ENCODE measurements around the gene ZMYND19.

Gene ZMYND19

DNA sequence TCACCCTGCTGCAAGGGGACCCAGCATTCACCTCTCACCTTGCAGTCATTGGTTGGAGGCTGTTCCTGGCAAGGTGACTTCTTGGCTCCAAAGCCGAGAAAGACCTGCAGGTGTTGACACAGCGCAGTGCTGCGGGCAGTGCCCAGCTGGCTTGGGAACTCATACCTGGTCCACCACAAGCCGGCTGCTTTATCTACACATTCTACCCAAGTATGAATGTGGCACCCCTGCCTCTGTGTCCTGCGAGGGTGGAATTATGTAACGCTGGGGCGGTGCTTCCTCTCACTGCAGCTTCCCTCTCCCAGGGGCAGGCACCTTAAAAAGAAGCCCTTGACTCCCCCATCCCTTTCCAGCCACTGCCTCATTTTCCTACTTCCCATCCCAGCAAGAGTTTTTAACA lies 2.5 kb upstream of the ZMYND19 start:
- H3K18ac ChIP-seq (ENCODE audit: low read length), result no peak overlapping the region
- no peak overlapping the region for H3K4me3 ChIP-seq (ENCODE audit: low read length in 2 of 2)
- no peak overlapping the region for H3K23ac ChIP-seq (ENCODE audit: low read depth, low read length, poor library complexity)
- H3K27ac ChIP-seq (replicated peaks; ENCODE audit: low read length), result no peak overlapping the region
- H3K9me3 ChIP-seq (replicated peaks in 1 of 2; ENCODE audit: control insufficient read depth in 2 of 2, insufficient read depth in 1 of 2, low read depth in 1 of 2, low read length in 2 of 2), result no peaks in the 10 kb centered on the region
- H4K8ac ChIP-seq (ENCODE audit: low read depth, low read length), result no peak overlapping the region
- no peak overlapping the region for H4K91ac ChIP-seq (ENCODE audit: low read depth, low read length, poor library complexity)
- H2BK5ac ChIP-seq (ENCODE audit: low read length), result no peak overlapping the region
- no peak overlapping the region for H2BK15ac ChIP-seq (ENCODE audit: low read length)
- H2BK12ac ChIP-seq (ENCODE audit: low read length), result no peak overlapping the region
- H3K4ac ChIP-seq (ENCODE audit: low read length), result no peak overlapping the region
- no peak overlapping the region for H3K14ac ChIP-seq (ENCODE audit: low read length)
- no peaks in the 10 kb centered on the region for H3K27me3 ChIP-seq (ENCODE audit: control insufficient read depth in 3 of 3, insufficient read depth in 3 of 3, low read depth in 1 of 3, low read length in 3 of 3)
- H3K9ac ChIP-seq (ENCODE audit: low read depth, low read length, poor library complexity), result no peak overlapping the region
- H3K4me1 ChIP-seq (ENCODE audit: control insufficient read depth in 2 of 2, insufficient read depth in 1 of 2, low read depth in 1 of 2, low read length in 2 of 2), result peaks cover 7 to 13% of the 10 kb centered on the region in 2 donors
- no CpG with 5 or more reads among the region's 7 CpGs for WGBS, 2 donors (ENCODE audit: extremely low coverage in 2 of 2, insufficient read length in 2 of 2, insufficient replicate concordance in 1 of 2)
- H2AK5ac ChIP-seq (ENCODE audit: low read depth, low read length), result no peak overlapping the region
- H2AFZ ChIP-seq (ENCODE audit: low read length), result no peak overlapping the region
- H3K4me2 ChIP-seq (ENCODE audit: insufficient read depth, low read length, poor library complexity, severe bottlenecking), result no peak overlapping the region
- H2BK120ac ChIP-seq (ENCODE audit: low read depth, low read length), result no peak overlapping the region
- H3K36me3 ChIP-seq (replicated peaks in 1 of 2; ENCODE audit: control insufficient read depth in 2 of 2, insufficient read depth in 2 of 2, low read length in 2 of 2), result peaks cover 11 to 16% of the 10 kb centered on the region in 2 donors
- DNase-seq (ENCODE audit: low spot score), result no peak
- H3K79me1 ChIP-seq (ENCODE audit: low read depth, low read length), result peaks cover 19% of the 10 kb centered on the region

DNA sequence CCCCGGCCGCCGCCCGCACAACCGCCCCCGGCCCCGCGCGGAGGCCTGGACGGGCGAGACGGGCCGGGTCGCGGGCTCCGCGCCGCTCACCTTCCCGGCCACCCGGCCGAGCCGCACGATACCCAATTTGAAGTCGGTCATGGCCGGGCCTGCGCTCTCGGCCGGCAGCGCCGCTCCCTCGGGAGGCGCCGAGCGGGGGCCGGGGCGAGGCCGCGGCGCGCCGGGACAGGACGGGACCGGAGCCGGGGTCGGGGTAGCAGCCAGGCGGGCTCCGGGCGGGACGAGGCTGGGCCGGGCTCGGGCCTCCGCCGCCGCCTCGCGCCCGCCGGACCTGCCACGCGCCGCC lies 216 bp downstream of the ZMYND19 start:
- Histone ChIP-seq H3K27me3 (ENCODE audit: control insufficient read depth in 3 of 3, insufficient read depth in 3 of 3, low read depth in 1 of 3, low read length in 3 of 3) (no peaks in the 10 kb centered on the region), H3K18ac (ENCODE audit: low read length) (peak overlapping the region; percentile 87), H2AK5ac (ENCODE audit: low read depth, low read length) (no peak overlapping the region), H3K14ac (ENCODE audit: low read length) (no peak overlapping the region), H3K4me1 (ENCODE audit: control insufficient read depth in 2 of 2, insufficient read depth in 1 of 2, low read depth in 1 of 2, low read length in 2 of 2) (peaks cover 7 to 13% of the 10 kb centered on the region in 2 donors), H3K9ac (ENCODE audit: low read depth, low read length, poor library complexity) (peak overlapping the region; percentile 86), H3K79me1 (ENCODE audit: low read depth, low read length) (peaks cover 22% of the 10 kb centered on the region), H3K9me3 (replicated peaks in 1 of 2; ENCODE audit: control insufficient read depth in 2 of 2, insufficient read depth in 1 of 2, low read depth in 1 of 2, low read length in 2 of 2) (no peaks in the 10 kb centered on the region), H3K4me2 (ENCODE audit: insufficient read depth, low read length, poor library complexity, severe bottlenecking) (peak overlapping the region; percentile 97), H3K27ac (replicated peaks; ENCODE audit: low read length) (no peak overlapping the region), H2BK120ac (ENCODE audit: low read depth, low read length) (no peak overlapping the region), H4K91ac (ENCODE audit: low read depth, low read length, poor library complexity) (no peak overlapping the region), H3K36me3 (replicated peaks in 1 of 2; ENCODE audit: control insufficient read depth in 2 of 2, insufficient read depth in 2 of 2, low read length in 2 of 2) (peaks cover 34 to 43% of the 10 kb centered on the region in 2 donors), H4K8ac (ENCODE audit: low read depth, low read length) (no peak overlapping the region), H3K4me3 (ENCODE audit: low read length in 2 of 2) (peak overlapping the region; percentile 97 to 98), H3K4ac (ENCODE audit: low read length) (no peak overlapping the region), H2BK12ac (ENCODE audit: low read length) (no peak overlapping the region), H2BK5ac (ENCODE audit: low read length) (no peak overlapping the region), H2BK15ac (ENCODE audit: low read length) (no peak overlapping the region), H2AFZ (ENCODE audit: low read length) (peak overlapping the region; percentile 69), H3K23ac (ENCODE audit: low read depth, low read length, poor library complexity) (peak overlapping the region; percentile 93)
- no peak for DNase-seq (ENCODE audit: low spot score)
- WGBS, 2 donors (ENCODE audit: extremely low coverage in 2 of 2, insufficient read length in 2 of 2, insufficient replicate concordance in 1 of 2), result no CpG with 5 or more reads among the region's 61 CpGs

DNA sequence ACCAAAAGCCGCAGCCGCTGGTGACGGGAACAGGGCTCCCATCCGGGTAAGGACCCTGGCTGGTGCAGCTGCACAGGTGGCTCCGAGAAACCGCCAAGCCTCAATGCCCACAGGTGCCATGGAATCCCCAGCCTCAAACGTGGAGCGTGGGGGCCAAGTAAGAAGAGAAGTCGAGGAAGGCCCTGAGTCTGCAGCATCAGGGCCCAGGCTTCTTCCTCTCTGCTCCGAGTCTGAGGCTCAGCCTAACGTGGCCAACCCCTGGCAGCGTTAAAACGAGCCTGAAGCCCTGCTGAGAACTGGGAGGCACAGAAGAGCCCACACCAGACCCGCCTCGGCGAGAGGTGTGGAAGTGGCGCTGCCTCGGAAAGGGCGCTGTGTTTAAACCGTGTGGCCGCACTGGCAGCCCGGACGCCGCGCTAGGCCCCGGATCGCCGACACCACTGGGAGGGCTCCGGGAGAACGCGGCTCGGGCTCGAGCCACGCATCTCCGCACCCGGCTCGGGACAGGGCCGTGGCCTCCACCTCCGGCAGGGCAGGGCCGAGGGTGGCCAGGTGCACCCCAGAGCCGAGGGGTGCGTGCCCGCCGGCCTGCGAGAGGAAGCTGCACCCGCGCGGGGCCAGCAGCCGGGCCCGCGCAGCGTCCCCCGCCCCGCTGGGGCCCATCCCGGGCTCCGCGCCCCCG lies 730 bp downstream of the ZMYND19 start:
- no peak overlapping the region for H4K8ac ChIP-seq (ENCODE audit: low read depth, low read length)
- peaks cover 7 to 13% of the 10 kb centered on the region in 2 donors for H3K4me1 ChIP-seq (ENCODE audit: control insufficient read depth in 2 of 2, insufficient read depth in 1 of 2, low read depth in 1 of 2, low read length in 2 of 2)
- H2AFZ ChIP-seq (ENCODE audit: low read length), result no peak overlapping the region
- H2AK5ac ChIP-seq (ENCODE audit: low read depth, low read length), result peak overlapping the region; percentile 96
- no peak overlapping the region for H2BK120ac ChIP-seq (ENCODE audit: low read depth, low read length)
- H2BK5ac ChIP-seq (ENCODE audit: low read length), result peak overlapping the region; percentile 90
- peak overlapping the region; percentile 80 for H3K18ac ChIP-seq (ENCODE audit: low read length)
- no peak overlapping the region for H2BK15ac ChIP-seq (ENCODE audit: low read length)
- H3K4me2 ChIP-seq (ENCODE audit: insufficient read depth, low read length, poor library complexity, severe bottlenecking), result peak overlapping the region; percentile 97
- H2BK12ac ChIP-seq (ENCODE audit: low read length), result no peak overlapping the region
- H3K14ac ChIP-seq (ENCODE audit: low read length), result peak overlapping the region; percentile 89
- H3K36me3 ChIP-seq (replicated peaks in 1 of 2; ENCODE audit: control insufficient read depth in 2 of 2, insufficient read depth in 2 of 2, low read length in 2 of 2), result peaks cover 35 to 48% of the 10 kb centered on the region in 2 donors
- peaks cover 22% of the 10 kb centered on the region for H3K79me1 ChIP-seq (ENCODE audit: low read depth, low read length)
- WGBS, 2 donors (ENCODE audit: extremely low coverage in 2 of 2, insufficient read length in 2 of 2, insufficient replicate concordance in 1 of 2), result no CpG with 5 or more reads among the region's 58 CpGs
- no peaks in the 10 kb centered on the region for H3K27me3 ChIP-seq (ENCODE audit: control insufficient read depth in 3 of 3, insufficient read depth in 3 of 3, low read depth in 1 of 3, low read length in 3 of 3)
- H4K91ac ChIP-seq (ENCODE audit: low read depth, low read length, poor library complexity), result no peak overlapping the region
- no peak for DNase-seq (ENCODE audit: low spot score)
- H3K23ac ChIP-seq (ENCODE audit: low read depth, low read length, poor library complexity), result peak overlapping the region; percentile 44
- no peaks in the 10 kb centered on the region for H3K9me3 ChIP-seq (replicated peaks in 1 of 2; ENCODE audit: control insufficient read depth in 2 of 2, insufficient read depth in 1 of 2, low read depth in 1 of 2, low read length in 2 of 2)
- H3K27ac ChIP-seq (replicated peaks; ENCODE audit: low read length), result no peak overlapping the region
- peak overlapping the region; percentile 99 for H3K9ac ChIP-seq (ENCODE audit: low read depth, low read length, poor library complexity)
- peak overlapping the region; percentile 97 to 98 for H3K4me3 ChIP-seq (ENCODE audit: low read length in 2 of 2)
- H3K4ac ChIP-seq (ENCODE audit: low read length), result peak overlapping the region; percentile 66

DNA sequence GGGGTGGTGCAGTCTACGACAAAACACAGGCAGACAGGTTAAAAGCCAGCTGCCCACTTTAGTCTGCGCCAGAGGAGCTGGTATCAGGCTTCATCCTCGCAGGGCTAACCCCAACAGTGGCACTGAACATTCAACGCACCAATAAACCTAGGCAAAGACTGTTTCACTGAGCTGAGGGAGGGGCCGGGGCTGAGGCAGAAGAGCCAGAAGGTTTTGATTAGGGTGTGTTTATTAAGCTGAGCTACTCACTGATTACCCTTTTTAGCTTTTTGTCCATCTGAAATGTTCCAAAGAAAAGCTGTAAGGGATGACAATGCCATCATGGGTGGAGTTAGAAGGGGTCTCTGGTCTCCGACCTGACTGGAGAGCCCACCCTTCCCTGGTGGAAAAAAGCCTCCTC lies 1.4 kb downstream of the ZMYND19 start:
- Histone ChIP-seq H3K4me2 (ENCODE audit: insufficient read depth, low read length, poor library complexity, severe bottlenecking) (peak overlapping the region; percentile 97), H3K9ac (ENCODE audit: low read depth, low read length, poor library complexity) (peak overlapping the region; percentile 99), H2BK120ac (ENCODE audit: low read depth, low read length) (no peak overlapping the region), H3K27ac (replicated peaks; ENCODE audit: low read length) (no peak overlapping the region), H3K4ac (ENCODE audit: low read length) (no peak overlapping the region), H4K91ac (ENCODE audit: low read depth, low read length, poor library complexity) (no peak overlapping the region), H3K4me1 (ENCODE audit: control insufficient read depth in 2 of 2, insufficient read depth in 1 of 2, low read depth in 1 of 2, low read length in 2 of 2) (peaks cover 7 to 13% of the 10 kb centered on the region in 2 donors), H3K18ac (ENCODE audit: low read length) (no peak overlapping the region), H3K9me3 (replicated peaks in 1 of 2; ENCODE audit: control insufficient read depth in 2 of 2, insufficient read depth in 1 of 2, low read depth in 1 of 2, low read length in 2 of 2) (no peaks in the 10 kb centered on the region), H4K8ac (ENCODE audit: low read depth, low read length) (no peak overlapping the region), H2BK12ac (ENCODE audit: low read length) (no peak overlapping the region), H2BK15ac (ENCODE audit: low read length) (no peak overlapping the region), H3K14ac (ENCODE audit: low read length) (no peak overlapping the region), H3K27me3 (ENCODE audit: control insufficient read depth in 3 of 3, insufficient read depth in 3 of 3, low read depth in 1 of 3, low read length in 3 of 3) (no peaks in the 10 kb centered on the region), H2BK5ac (ENCODE audit: low read length) (peak overlapping the region; percentile 90), H3K36me3 (replicated peaks in 1 of 2; ENCODE audit: control insufficient read depth in 2 of 2, insufficient read depth in 2 of 2, low read length in 2 of 2) (peaks cover 38 to 55% of the 10 kb centered on the region in 2 donors), H3K79me1 (ENCODE audit: low read depth, low read length) (peaks cover 24% of the 10 kb centered on the region), H2AK5ac (ENCODE audit: low read depth, low read length) (no peak overlapping the region), H2AFZ (ENCODE audit: low read length) (no peak overlapping the region), H3K23ac (ENCODE audit: low read depth, low read length, poor library complexity) (peak overlapping the region; percentile 44), H3K4me3 (ENCODE audit: low read length in 2 of 2) (peak overlapping the region; percentile 97 to 98)
- WGBS, 2 donors (ENCODE audit: extremely low coverage in 2 of 2, insufficient read length in 2 of 2, insufficient replicate concordance in 1 of 2), result no CpG with 5 or more reads among the region's 6 CpGs
- DNase-seq (ENCODE audit: low spot score), result no peak
